H1 (cell line): Measurements from ENCODE around the gene TPD52L1. TPM values are rescaled to one million over a fixed set of nuclear protein-coding genes. Genes with fewer than 3 reads are reported as not detected.

ENCODE experiments used
- CTCF ChIA-PET: fragments of 300-600 bp; sonication (Branson Sonifier 250); formaldehyde crosslinking; loops from one replicate; lab custom pipeline; 2021; ENCODE audit not compliant: partially characterized antibody; lab: Charles Lee
- POLR2A ChIA-PET: fragments of 300-600 bp; sonication (Branson Sonifier 250); formaldehyde crosslinking; loops from one replicate; lab custom pipeline; 2021; ENCODE audit warnings: inconsistent platforms; ENCODE audit not compliant: partially characterized antibody; lab: Charles Lee
- DNase-seq, 2 experiments: peaks; one replicate each; pipeline versions ENCODE4 v3.0.0 to v3.0.0-alpha.2; 2010 to 2022; ENCODE audit warnings: low spot score in 2 of 2, low read depth in 1 of 2, mixed read lengths in 1 of 2
- FAIRE-seq: peaks from 2 replicates; lab custom pipeline; 2011; peaks lifted over from hg19 to GRCh38; lab: Jason Lieb, UNC
- H2AFZ ChIP-seq: 2 replicates; pipeline ENCODE4 v1.8.1; 2012; ENCODE audit warnings: low read length, inconsistent platforms
- H2AK5ac ChIP-seq: 2 replicates; pipeline ENCODE4 v1.6.1; 2013; ENCODE audit warnings: low read depth, low read length
- H2BK120ac ChIP-seq: replicated peaks from 2 replicates; pipeline ENCODE3; 2013; ENCODE audit warnings: low read depth, low read length, inconsistent platforms
- H2BK12ac ChIP-seq: 2 replicates; pipeline ENCODE4 v1.6.1; 2013; ENCODE audit warnings: low read depth, low read length
- H2BK15ac ChIP-seq: 2 replicates; pipeline ENCODE4 v1.6.1; 2013; ENCODE audit warnings: low read length
- H2BK20ac ChIP-seq: 2 replicates; pipeline ENCODE4 v1.6.1; 2013; ENCODE audit warnings: low read length
- H2BK5ac ChIP-seq: 2 replicates; pipeline ENCODE4 v1.6.1; 2013; ENCODE audit warnings: low read depth, low read length
- H3K14ac ChIP-seq: 2 replicates; pipeline ENCODE4 v1.6.1; 2013; ENCODE audit warnings: inconsistent platforms; ENCODE audit not compliant: insufficient read length
- H3K18ac ChIP-seq: 2 replicates; pipeline ENCODE4 v1.6.1; 2013; ENCODE audit warnings: low read length; ENCODE audit errors: extremely low read depth
- H3K23ac ChIP-seq: 2 replicates; pipeline ENCODE4 v1.6.1; 2013; ENCODE audit warnings: inconsistent platforms; ENCODE audit not compliant: insufficient read length
- H3K23me2 ChIP-seq: 2 replicates; pipeline ENCODE4 v1.6.1; 2013; ENCODE audit warnings: low read depth, low read length
- H3K27ac ChIP-seq: 2 replicates; pipeline ENCODE4 v1.6.1; 2011; ENCODE audit warnings: low read depth, low read length, inconsistent platforms
- H3K27me3 ChIP-seq, 4 experiments: replicated peaks in 1 of 4; 1 replicate in 1 of 4; 2 replicates in 3 of 4; pipeline versions ENCODE4 v1.6.1 to v1.8.1; 2011 to 2013; ENCODE audit warnings: low read length in 3 of 4, mild to moderate bottlenecking in 3 of 4, inconsistent platforms in 2 of 4, mixed read lengths in 2 of 4, moderate library complexity in 1 of 4; ENCODE audit not compliant: control insufficient read depth in 3 of 4, insufficient read depth in 3 of 4; ENCODE audit errors: extremely low read depth in 1 of 4
- H3K36me3 ChIP-seq, 4 experiments: 2 replicates each; pipeline versions ENCODE4 v1.6.1 to v1.8.1; 2011 to 2013; ENCODE audit warnings: mild to moderate bottlenecking in 4 of 4, low read length in 3 of 4, moderate library complexity in 2 of 4, control low read depth in 1 of 4, inconsistent platforms in 1 of 4; ENCODE audit not compliant: insufficient read depth in 4 of 4, control insufficient read depth in 2 of 4
- H3K4ac ChIP-seq: replicated peaks from 2 replicates; pipeline ENCODE3; 2013; ENCODE audit warnings: low read length, low read depth, mixed read lengths, inconsistent platforms; ENCODE audit not compliant: insufficient read length
- H3K4me1 ChIP-seq, 4 experiments: replicated peaks in 1 of 4; 1 replicate in 1 of 4; 2 replicates in 3 of 4; pipeline versions ENCODE4 v1.6.1 to v1.8.1; 2011 to 2013; ENCODE audit warnings: low read length in 3 of 4, inconsistent platforms in 2 of 4, mixed read lengths in 1 of 4; ENCODE audit not compliant: insufficient read depth in 4 of 4, control insufficient read depth in 3 of 4
- H3K4me2 ChIP-seq, 2 experiments: 2 replicates each; pipeline versions ENCODE4 v1.6.1 to v1.8.1; 2011 to 2013; ENCODE audit warnings: low read depth in 2 of 2, low read length in 2 of 2, control low read depth in 1 of 2, inconsistent platforms in 1 of 2, mild to moderate bottlenecking in 1 of 2; ENCODE audit not compliant: insufficient read depth in 1 of 2
- H3K4me3 ChIP-seq, 4 experiments: fragments of 200-600, 300-600 bp in 1 of 4; sonication (generic), shearing (Covaris generic), sonication (Bioruptor Twin) in 1 of 4; 2 replicates each; pipeline versions ENCODE4 v1.5.1 to v1.8.1; 2011 to 2016; ENCODE audit warnings: low read length in 4 of 4, low read depth in 3 of 4, control low read depth in 2 of 4, inconsistent platforms in 2 of 4, mild to moderate bottlenecking in 2 of 4, mixed read lengths in 1 of 4, moderate library complexity in 1 of 4; ENCODE audit not compliant: insufficient read depth in 2 of 4; ENCODE audit errors: extremely low read depth in 1 of 4
- H3K56ac ChIP-seq: replicated peaks from 2 replicates; pipeline ENCODE3; 2013; ENCODE audit warnings: low read depth, mild to moderate bottlenecking, mixed read lengths, low read length, inconsistent platforms; ENCODE audit not compliant: insufficient read length
- H3K79me1 ChIP-seq: 2 replicates; pipeline ENCODE4 v1.6.1; 2013; ENCODE audit warnings: low read depth, low read length, control low read depth
- H3K79me2 ChIP-seq, 2 experiments: 2 replicates each; pipeline versions ENCODE4 v1.6.1 to v1.8.1; 2012 to 2013; ENCODE audit warnings: low read length in 2 of 2, mild to moderate bottlenecking in 2 of 2, inconsistent platforms in 1 of 2; ENCODE audit not compliant: insufficient read depth in 2 of 2, control insufficient read depth in 1 of 2
- H3K9ac ChIP-seq, 4 experiments: replicated peaks in 1 of 4; 1 replicate in 1 of 4; 2 replicates in 3 of 4; pipeline versions ENCODE4 v1.6.1 to v1.8.1; 2011 to 2013; ENCODE audit warnings: low read depth in 3 of 4, low read length in 3 of 4, control low read depth in 2 of 4, mild to moderate bottlenecking in 2 of 4, moderate library complexity in 2 of 4, inconsistent platforms in 1 of 4; ENCODE audit errors: extremely low read depth in 1 of 4
- H3K9me3 ChIP-seq, 2 experiments: 2 replicates each; pipeline versions ENCODE4 v1.6.1 to v1.8.1; 2012 to 2013; ENCODE audit warnings: mild to moderate bottlenecking in 2 of 2, moderate library complexity in 2 of 2, control low read depth in 1 of 2, inconsistent platforms in 1 of 2, low read depth in 1 of 2, low read length in 1 of 2, mixed read lengths in 1 of 2; ENCODE audit not compliant: insufficient read depth in 2 of 2
- H4K20me1 ChIP-seq, 2 experiments: replicated peaks in 1 of 2; 2 replicates each; pipeline versions ENCODE3 to v1.8.1; 2011 to 2013; ENCODE audit warnings: inconsistent platforms in 2 of 2, low read length in 2 of 2, mild to moderate bottlenecking in 1 of 2; ENCODE audit not compliant: insufficient read depth in 2 of 2, control insufficient read depth in 1 of 2
- H4K5ac ChIP-seq: 2 replicates; pipeline ENCODE4 v1.6.1; 2013; ENCODE audit warnings: low read length, low read depth, mixed read lengths, inconsistent platforms; ENCODE audit not compliant: insufficient read length
- H4K8ac ChIP-seq: 2 replicates; pipeline ENCODE4 v1.8.0; 2013; ENCODE audit warnings: mild to moderate bottlenecking, moderate library complexity, low read length, inconsistent platforms; ENCODE audit not compliant: insufficient read depth; ENCODE audit errors: extremely low read depth
- H4K91ac ChIP-seq: replicated peaks from 2 replicates; pipeline ENCODE3; 2013; ENCODE audit warnings: low read length, mixed read lengths, inconsistent platforms; ENCODE audit not compliant: insufficient read length
- NANOG ChIP-seq: IDR thresholded peaks from 2 replicates; pipeline ENCODE4 v1.6.1; 2011; ENCODE audit warnings: low read length, low read depth, mild to moderate bottlenecking, inconsistent platforms; ENCODE audit not compliant: insufficient read depth, poor library complexity, severe bottlenecking
- SIRT6 ChIP-seq: IDR thresholded peaks from one replicate; pipeline ENCODE4 v1.7.1; 2012; ENCODE audit warnings: low read length, inconsistent platforms
- TAF7 ChIP-seq: optimal IDR thresholded peaks from 2 replicates; pipeline ENCODE3; 2011; ENCODE audit warnings: low read depth, mild to moderate bottlenecking, inconsistent platforms, low read length, moderate library complexity, borderline replicate concordance
- USF2 ChIP-seq: IDR thresholded peaks from 2 replicates; pipeline ENCODE4 v1.6.1; 2011; ENCODE audit warnings: low read length, improper control_type of control experiment
- WGBS, 2 experiments: shearing (Covaris generic) in 1 of 2; methylation state at CpG; one replicate each; pipeline versions ENCODE4 v1.1.6 to v1.1.7; 2013 to 2015; ENCODE audit warnings: low lambda C conversion rate in 2 of 2, mixed read lengths in 2 of 2, inconsistent platforms in 1 of 2, low coverage in 1 of 2, missing lambda C conversion rate in 1 of 2; ENCODE audit not compliant: insufficient replicate concordance in 2 of 2, insufficient coverage in 1 of 2, insufficient read length in 1 of 2; ENCODE audit errors: extremely low coverage in 1 of 2, missing lambda C conversion rate in 1 of 2; 5-methylcytosine and 5-hydroxymethylcytosine counted together
- polyA plus RNA-seq, 7 experiments: library from polyadenylated mRNA; depleted of rRNA in 3 of 7; stranded (reverse) in 5 of 7; unstranded in 2 of 7; fragments of >200 nt in 5 of 7; fragments of 200-250 nt in 2 of 7; gene quantifications; 1 replicate in 5 of 7; 2 replicates in 1 of 7; 4 replicates in 1 of 7; pipeline versions ENCODE4 v1.2.1 to v1.2.3, GENCODE V29; 2011 to 2013; ENCODE audit warnings: missing spikeins in 2 of 7, mixed read lengths in 2 of 7
- total RNA-seq: library from RNA; stranded (reverse); fragmentation: NEBNext Ultra II Directional; extraction: Animal tissue kit (Norgen Biotek cat#: 25700); gene quantifications from 2 replicates; pipeline ENCODE4 v1.2.1, GENCODE V29; 2021

Gene TPD52L1
- total and polyA plus RNA-seq, 2 of the 8 experiments (the other 6 are each of a cell fraction or from before 2014, with no cell fraction given): 7.4 to 14.2 TPM

- 85% methylated on average over 6 of the region's 6 CpGs; no CpG with 5 or more reads in 1 of the 2 experiments for WGBS, 2 experiments
- TF ChIP-seq USF2 (no peak), TAF7 (no peak), SIRT6 (no peak), NANOG (no peak)
- Histone ChIP-seq H2BK12ac (no peak overlapping the region), H3K4me3 (no peak overlapping the region), H3K18ac (no peak overlapping the region), H3K56ac (no peak overlapping the region), H2BK15ac (no peak overlapping the region), H4K5ac (no peak overlapping the region), H4K91ac (no peak overlapping the region), H3K4me1 (peaks cover 0 to 2% (median 0%) of the 10 kb centered on the region in 4 experiments; a peak in 1 of 7 replicates), H3K79me2 (no peaks in the 10 kb centered on the region), H3K9ac (no peak overlapping the region), H3K4me2 (no peak overlapping the region), H3K27ac (no peak overlapping the region), H2AK5ac (no peak overlapping the region), H3K79me1 (no peaks in the 10 kb centered on the region), H2AFZ (no peak overlapping the region), H3K14ac (no peak overlapping the region), H3K9me3 (no peaks in the 10 kb centered on the region), H4K20me1 (no peaks in the 10 kb centered on the region), H3K27me3 (peaks cover 0 to 1% (median 0%) of the 10 kb centered on the region in 4 experiments; a peak in 1 of 7 replicates), H2BK5ac (no peak overlapping the region), H3K23me2 (no peaks in the 10 kb centered on the region), H3K23ac (no peak overlapping the region), H4K8ac (no peak overlapping the region), H3K4ac (no peak overlapping the region), H2BK20ac (no peak overlapping the region), H2BK120ac (no peak overlapping the region), H3K36me3 (no peaks in the 10 kb centered on the region)
- POLR2A ChIA-PET: interaction anchor here (1.0 kb wide), 1 partner anchor 14 kb away, joined by 3 read pairs; no protein-coding TSS in a partner anchor
- DNase-seq (no peak), FAIRE-seq (no peak)
- CTCF ChIA-PET: interaction anchor here (1.2 to 8.7 kb wide), 3 partner anchors 450 to 646 kb away, joined by 3 to 158 read pairs (median 6); no protein-coding TSS in a partner anchor
Measured at GRCh38 chr6:125307150-125307838, 153.7 kb downstream of the TPD52L1 start.
